Omental fat pad (tissue), 4 donors: ENCODE data around the gene SNRNP27. TPM values are rescaled to one million over a fixed set of nuclear protein-coding genes. Genes with fewer than 3 reads are reported as not detected.

ENCODE experiments used
- ATAC-seq: fragments of 150-250 bp; one replicate; pipeline ENCODE4 v1.9.1; 2016; ENCODE audit warnings: mild to moderate bottlenecking, moderate library complexity; ENCODE audit not compliant: low FRiP score
- DNase-seq: peaks from one replicate; pipeline ENCODE4 v3.0.0-alpha.2; 2019; ENCODE audit warnings: low spot score
- total RNA-seq, 4 donors: library from RNA; depleted of rRNA; stranded (reverse); fragments of >200 nt; gene quantifications; one replicate each; pipeline ENCODE4 v1.1.0, GENCODE V29; 2016
- TF ChIP-seq, protein P1 (sequence below), 3 donors: fragments of 450-650 bp; IDR thresholded peaks; one replicate each; pipeline ENCODE4 v1.5.1; 2016 to 2017; ENCODE audit warnings: antibody characterized with exemption in 3 of 3, mild to moderate bottlenecking in 3 of 3, moderate library complexity in 2 of 3

Gene SNRNP27
- total RNA-seq, 4 donors from 2014 or later, result 56.0 to 92.1 (median 72.1) TPM

DNA sequence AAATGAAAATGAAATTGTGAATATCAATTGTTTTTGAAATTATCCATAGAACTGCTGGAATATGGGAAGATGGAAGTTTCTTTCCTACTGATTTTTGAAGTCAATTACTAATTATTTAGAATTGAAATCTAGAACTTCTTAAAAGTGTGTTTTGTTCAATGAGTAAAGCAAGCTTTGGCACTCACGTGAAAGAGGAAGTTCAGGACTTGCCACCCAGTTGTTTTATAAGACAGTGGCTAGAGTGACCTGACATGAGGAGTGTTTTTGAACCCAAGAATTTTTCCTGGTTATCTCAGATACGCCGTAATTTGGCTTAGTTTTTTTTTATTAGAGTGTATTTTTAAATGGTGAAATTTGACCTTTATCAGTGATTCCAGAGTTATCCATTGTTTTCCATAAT lies 24.6 kb downstream of the SNRNP27 start:
- DNase-seq (no peak), ATAC-seq (no peak)
- TF ChIP-seq, protein P1, sequence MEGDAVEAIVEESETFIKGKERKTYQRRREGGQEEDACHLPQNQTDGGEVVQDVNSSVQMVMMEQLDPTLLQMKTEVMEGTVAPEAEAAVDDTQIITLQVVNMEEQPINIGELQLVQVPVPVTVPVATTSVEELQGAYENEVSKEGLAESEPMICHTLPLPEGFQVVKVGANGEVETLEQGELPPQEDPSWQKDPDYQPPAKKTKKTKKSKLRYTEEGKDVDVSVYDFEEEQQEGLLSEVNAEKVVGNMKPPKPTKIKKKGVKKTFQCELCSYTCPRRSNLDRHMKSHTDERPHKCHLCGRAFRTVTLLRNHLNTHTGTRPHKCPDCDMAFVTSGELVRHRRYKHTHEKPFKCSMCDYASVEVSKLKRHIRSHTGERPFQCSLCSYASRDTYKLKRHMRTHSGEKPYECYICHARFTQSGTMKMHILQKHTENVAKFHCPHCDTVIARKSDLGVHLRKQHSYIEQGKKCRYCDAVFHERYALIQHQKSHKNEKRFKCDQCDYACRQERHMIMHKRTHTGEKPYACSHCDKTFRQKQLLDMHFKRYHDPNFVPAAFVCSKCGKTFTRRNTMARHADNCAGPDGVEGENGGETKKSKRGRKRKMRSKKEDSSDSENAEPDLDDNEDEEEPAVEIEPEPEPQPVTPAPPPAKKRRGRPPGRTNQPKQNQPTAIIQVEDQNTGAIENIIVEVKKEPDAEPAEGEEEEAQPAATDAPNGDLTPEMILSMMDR (IDR thresholded peaks at IDR 0.05), result no peak

DNA sequence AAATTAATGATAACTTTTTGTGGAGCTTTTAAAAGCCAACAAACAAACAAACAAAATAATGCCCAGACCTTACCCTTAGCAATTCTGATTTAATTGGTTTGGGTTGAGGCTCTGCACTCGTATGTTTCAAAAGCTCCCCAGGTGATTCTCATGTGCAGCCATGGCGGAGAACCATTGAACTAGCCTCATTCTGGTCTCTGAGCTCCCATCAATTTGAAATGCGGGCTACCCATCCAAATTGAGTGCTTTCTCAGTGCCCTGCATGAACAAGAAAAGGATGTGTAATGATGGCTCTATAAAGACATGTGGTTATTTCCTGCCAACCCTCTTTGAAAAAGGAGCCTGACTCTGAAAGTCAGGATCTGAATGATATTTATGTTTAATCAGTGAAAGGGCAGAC lies 29.4 kb downstream of the SNRNP27 start:
- DNase-seq (no peak), ATAC-seq (no peak)
- TF ChIP-seq, protein P1 (IDR thresholded peaks at IDR 0.05), result no peak

GRCh38 chr2:69926849-69927515 lies 33.2 kb downstream of the SNRNP27 start:
- TF ChIP-seq, protein P1 (IDR thresholded peaks at IDR 0.05), result no peak
- DNase-seq (no peak), ATAC-seq (peak; percentile 37)

DNA sequence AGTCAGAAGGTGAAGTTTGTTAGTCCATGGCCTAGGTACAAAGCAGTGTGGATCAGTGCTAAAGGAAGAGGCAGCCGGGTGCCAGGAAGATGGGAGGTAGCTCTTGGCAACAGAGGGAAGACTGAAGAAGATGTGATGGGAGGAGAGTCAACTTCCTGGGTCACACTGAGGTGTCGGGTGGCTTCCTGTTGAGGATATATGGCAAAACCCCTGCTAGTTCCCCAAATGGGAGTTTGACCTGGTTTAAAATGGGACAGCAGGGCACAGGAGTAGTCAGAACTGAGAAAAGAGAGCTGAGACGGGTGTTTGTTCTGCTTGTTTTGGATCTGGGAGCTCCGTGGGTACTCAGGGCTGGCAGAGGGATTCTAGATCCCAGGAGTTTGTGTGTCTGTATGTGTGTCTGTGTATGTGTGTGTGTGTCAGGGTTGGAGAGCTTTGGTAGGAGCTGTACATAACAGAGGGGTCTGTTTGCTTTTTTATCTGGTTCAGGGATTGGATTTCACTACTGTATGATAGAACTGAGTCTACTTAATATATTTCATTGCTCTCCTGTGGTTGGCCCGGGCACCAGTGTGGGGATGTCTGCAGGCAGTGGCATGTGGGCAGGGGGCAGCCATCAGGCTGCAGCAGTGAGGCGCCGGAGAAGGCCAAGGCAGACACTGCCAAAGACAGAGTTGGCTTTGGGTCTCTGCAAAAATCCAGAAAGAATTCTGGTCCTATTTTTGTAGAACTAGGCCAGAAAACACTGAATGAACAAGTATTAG lies 38.3 kb downstream of the SNRNP27 start:
- TF ChIP-seq, protein P1 (IDR thresholded peaks at IDR 0.05), result no peak
- no peak for DNase-seq
- ATAC-seq, result no peak

- ATAC-seq, result no peak
These were observed 38.8 kb downstream of the SNRNP27 start for GRCh38 chr2:69932596-69932922.

GRCh38 chr2:69933254-69933828 lies 39.6 kb downstream of the SNRNP27 start:
- no peak for ATAC-seq
- TF ChIP-seq, protein P1 (IDR thresholded peaks at IDR 0.05), result no peak
- no peak for DNase-seq

More at GRCh38 chr2:69932596-69932922, 38.8 kb downstream of the SNRNP27 start:
- no peak for DNase-seq
- TF ChIP-seq, protein P1 (IDR thresholded peaks at IDR 0.05), result no peak
